Muscle of arm (tissue), 14 donors: ENCODE results near the gene SNCAIP. TPM values are rescaled to one million over a fixed set of nuclear protein-coding genes. Genes with fewer than 3 reads are reported as not detected.

ENCODE experiments used
- DNase-seq: peaks from one replicate; pipeline ENCODE4 v3.0.0-alpha.2; 2013
- long read RNA-seq, 11 donors: transcript quantifications; one replicate each; lab custom pipeline, GENCODE V29; 2026
- polyA plus RNA-seq, 12 donors: library from polyadenylated mRNA; unstranded; fragments of 120-200 nt; gene quantifications; one replicate each; pipeline ENCODE4 v1.2.1, GENCODE V29; 2013; ENCODE audit not compliant: insufficient read length in 12 of 12

The SNCAIP gene
- 10 to 100 TPM in 6 of 12 donors, 1 to 10 TPM in 5, not detected in 1; 7.6 to 28.4 (median 10.9) TPM for polyA plus RNA-seq
- long read RNA-seq, donor 1, partial matches to known transcripts, result 12 of 13 reads
- long read RNA-seq, donor 1, other reads (novel, unspliced or antisense), result 0 of 13 reads
- long read RNA-seq, donor 2, partial matches to known transcripts, result 0 of 1 reads
- long read RNA-seq, donor 2, other reads (novel, unspliced or antisense), result 0 of 1 reads
- long read RNA-seq, donor 3, result 0 reads
- long read RNA-seq, donor 4, result 0 reads
- long read RNA-seq, donor 5, partial matches to known transcripts, result 0 of 3 reads
- long read RNA-seq, donor 5, other reads (novel, unspliced or antisense), result 0 of 3 reads
- long read RNA-seq, donor 6, result 0 reads
- long read RNA-seq, donor 7, result 0 reads
- long read RNA-seq, donor 8, partial matches to known transcripts, result 0 of 1 reads
- long read RNA-seq, donor 8, other reads (novel, unspliced or antisense), result 0 of 1 reads
- long read RNA-seq, donor 9, partial matches to known transcripts, result 0 of 1 reads
- long read RNA-seq, donor 9, other reads (novel, unspliced or antisense), result 0 of 1 reads
- long read RNA-seq, donor 10, result 0 reads
- long read RNA-seq, donor 11, partial matches to known transcripts, result 0 of 1 reads
- long read RNA-seq, donor 11, other reads (novel, unspliced or antisense), result 0 of 1 reads

GRCh38 chr5:122311961-122312590 lies at the start of gene SNCAIP:
Gene SNCAIP, plus strand, starts transcription at chr5:122312237. Its CDS starts 78,898 bp downstream, at chr5:122391135.
- peak; percentile 49 for DNase-seq

GRCh38 chr5:122263352-122264030 lies 48.5 kb upstream of the SNCAIP start:
- DNase-seq, result no peak

- no peak for DNase-seq
Observed at GRCh38 chr5:122264610-122265009, 47.4 kb upstream of the SNCAIP start.

GRCh38 chr5:122267185-122267584 lies 44.9 kb upstream of the SNCAIP start:
- DNase-seq, result no peak

GRCh38 chr5:122273696-122274095 lies 38.3 kb upstream of the SNCAIP start:
- peak; percentile 14 for DNase-seq

- DNase-seq, result no peak
Observed at GRCh38 chr5:122283592-122283991, 28.4 kb upstream of the SNCAIP start.

GRCh38 chr5:122286541-122286940 lies 25.5 kb upstream of the SNCAIP start:
- no peak for DNase-seq

GRCh38 chr5:122287101-122287500 lies 24.9 kb upstream of the SNCAIP start:
- DNase-seq, result no peak

GRCh38 chr5:122291000-122291901 lies 20.8 kb upstream of the SNCAIP start:
- no peak for DNase-seq

- no peak for DNase-seq
Observed at GRCh38 chr5:122292332-122292731, 19.7 kb upstream of the SNCAIP start.

GRCh38 chr5:122295138-122295537 lies 16.9 kb upstream of the SNCAIP start:
- no peak for DNase-seq

- DNase-seq, result no peak
Observed at GRCh38 chr5:122296871-122297270, 15.2 kb upstream of the SNCAIP start.

- no peak for DNase-seq
Observed at GRCh38 chr5:122297587-122298298, 14.3 kb upstream of the SNCAIP start.

GRCh38 chr5:122300374-122300773 lies 11.7 kb upstream of the SNCAIP start:
- DNase-seq, result no peak

GRCh38 chr5:122301016-122301415 lies 11.0 kb upstream of the SNCAIP start:
- DNase-seq, result peak; percentile 82

GRCh38 chr5:122304471-122305215 lies 7.4 kb upstream of the SNCAIP start:
- DNase-seq, result no peak

GRCh38 chr5:122306461-122306860 lies 5.6 kb upstream of the SNCAIP start:
- DNase-seq, result no peak

GRCh38 chr5:122310889-122311288 lies 1.1 kb upstream of the SNCAIP start:
- DNase-seq, result peak; percentile 70

- DNase-seq, result peak; percentile 40
Observed at GRCh38 chr5:122311497-122311960, 508 bp upstream of the SNCAIP start.
